ENCODE results near the gene SNU13. TPM values are rescaled to one million over a fixed set of nuclear protein-coding genes. Genes with fewer than 3 reads are reported as not detected.
"Not testable (repeated sequence)": the region's sequence is repeated elsewhere in the genome, so short reads cannot be mapped to it uniquely, and the experiment has no call there.

SNU13 gene
- total and polyA plus RNA-seq, 5 experiments from 2014 or later: 117 to 309 (median 226) TPM

DNA sequence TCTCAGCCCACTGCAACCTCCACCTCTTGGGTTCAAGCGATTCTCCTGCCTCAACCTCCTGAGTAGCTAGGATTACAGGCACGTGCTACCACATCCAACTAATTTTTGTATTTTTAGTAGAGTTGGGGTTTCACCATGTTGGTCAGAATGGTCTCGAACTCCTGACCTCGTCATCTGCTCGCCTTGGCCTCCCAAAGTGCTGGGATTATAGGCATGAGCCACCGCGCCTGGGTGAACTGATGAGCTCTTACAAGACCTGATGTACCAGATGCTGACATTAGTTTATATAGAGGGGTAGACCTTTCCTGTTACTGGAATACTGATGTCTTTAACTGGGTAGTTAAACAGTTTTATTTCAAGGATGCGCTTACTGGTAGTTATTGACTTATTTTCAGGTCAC, 54.1 kb downstream of the SNU13 start:
- not testable (repeated sequence) for H3K4me3 Mint-ChIP-seq, ATAC-seq, DNase-seq, H3K27me3 Mint-ChIP-seq, H3K9me3 Mint-ChIP-seq, H3K27ac Mint-ChIP-seq
- H3K36me3 Mint-ChIP-seq: peaks cover 0 to 81% (median 19%) of the 10 kb centered on the region in 3 donors
- POLR2A ChIA-PET: interaction anchor here (0.5 kb wide), 1 partner anchor 343 kb away, joined by 3 read pairs; no protein-coding TSS in a partner anchor
- H3K4me1 Mint-ChIP-seq: peaks cover 2 to 10% (median 5%) of the 10 kb centered on the region in 4 donors

DNA sequence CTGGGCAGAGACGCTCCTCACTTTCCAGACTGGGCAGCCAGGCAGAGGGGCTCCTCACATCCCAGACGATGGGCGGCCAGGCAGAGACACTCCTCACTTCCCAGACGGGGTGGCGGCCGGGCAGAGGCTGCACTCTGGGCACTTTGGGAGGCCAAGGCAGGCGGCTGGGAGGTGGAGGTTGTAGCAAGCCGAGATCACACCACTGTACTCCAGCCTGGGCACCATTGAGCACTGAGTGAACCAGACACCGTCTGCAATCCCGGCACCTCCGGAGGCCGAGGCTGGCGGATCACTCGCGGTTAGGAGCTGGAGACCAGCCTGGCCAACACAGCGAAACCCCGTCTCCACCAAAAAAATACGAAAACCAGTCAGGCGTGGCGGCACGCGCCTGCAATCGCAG, 57.1 kb downstream of the SNU13 start:
- Mint-ChIP-seq H3K27ac (peak overlapping the region in 1 of 10 donors; percentile 48), H3K36me3 (peaks cover 4 to 89% (median 25%) of the 10 kb centered on the region in 3 donors), H3K4me1 (peaks cover 10 to 28% (median 16%) of the 10 kb centered on the region in 4 donors)
- DNase-seq, H3K9me3 Mint-ChIP-seq, ATAC-seq, H3K27me3 Mint-ChIP-seq, POLR2A ChIA-PET, H3K4me3 Mint-ChIP-seq: not testable (repeated sequence)

DNA sequence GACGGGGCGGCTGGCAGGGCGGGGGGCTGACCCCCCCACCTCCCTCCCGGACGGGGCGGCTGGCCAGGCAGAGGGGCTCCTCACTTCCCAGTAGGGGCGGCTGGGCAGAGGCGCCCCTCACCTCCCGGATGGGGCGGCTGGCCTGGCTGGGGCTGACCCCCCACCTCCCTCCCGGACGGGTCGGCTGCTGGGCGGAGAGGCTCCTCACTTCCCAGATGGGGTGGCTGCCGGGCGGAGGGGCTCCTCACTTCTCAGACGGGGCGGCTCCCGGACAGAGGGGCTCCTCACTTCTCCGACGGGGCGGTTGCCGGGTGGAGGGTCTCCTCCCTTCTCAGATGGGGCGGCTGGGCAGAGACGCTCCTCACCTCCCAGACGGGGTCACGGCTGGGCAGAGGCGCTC, 57.6 kb downstream of the SNU13 start:
- H3K9me3 Mint-ChIP-seq, POLR2A ChIA-PET, ATAC-seq, DNase-seq, H3K27me3 Mint-ChIP-seq, H3K27ac Mint-ChIP-seq, H3K4me3 Mint-ChIP-seq: not testable (repeated sequence)
- peaks cover 10 to 28% (median 16%) of the 10 kb centered on the region in 4 donors for H3K4me1 Mint-ChIP-seq
- H3K36me3 Mint-ChIP-seq: peaks cover 4 to 87% (median 25%) of the 10 kb centered on the region in 3 donors

DNA sequence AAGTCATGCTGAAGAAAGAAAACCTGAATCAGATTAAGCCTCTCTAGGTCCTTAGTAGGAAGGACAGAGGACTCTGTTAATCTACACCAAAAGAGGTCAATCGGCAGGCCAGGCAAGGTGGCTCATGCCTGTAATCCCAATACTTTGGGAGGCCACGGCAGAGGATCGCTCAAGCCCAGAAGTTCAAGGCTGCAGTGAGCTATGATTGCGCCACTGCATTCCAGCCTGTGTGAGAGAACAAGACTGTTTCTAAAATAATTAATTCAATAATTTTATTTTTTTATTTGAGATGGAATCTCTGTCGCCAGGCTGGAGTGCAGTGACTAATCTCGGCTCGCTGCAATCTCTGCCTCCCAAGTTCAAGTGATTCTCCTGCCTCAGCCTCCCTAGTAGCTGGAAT, 63.1 kb downstream of the SNU13 start:
- DNase-seq: no peak
- H3K27me3 Mint-ChIP-seq: no peaks in the 10 kb centered on the region
- no peak for ATAC-seq
- H3K4me3 Mint-ChIP-seq: no peak overlapping the region
- H3K36me3 Mint-ChIP-seq: peaks cover 4 to 83% (median 20%) of the 10 kb centered on the region in 3 donors
- POLR2A ChIA-PET: no interaction called here
- H3K27ac Mint-ChIP-seq: no peak overlapping the region
- H3K9me3 Mint-ChIP-seq: peaks cover 0 to 2% (median 0%) of the 10 kb centered on the region in 9 donors
- H3K4me1 Mint-ChIP-seq: peaks cover 17 to 44% (median 32%) of the 10 kb centered on the region in 4 donors

Other genes with a start within 250 kb of the SNU13 start
- gene TOB2, start 242.1 kb downstream of the SNU13 start, total RNA-seq: 10 to 100 TPM; 26.2 to 26.4 TPM
- 10 to 100 TPM in 1 of 3 donors, 1 to 10 TPM in 2; 8.7 to 12.1 (median 9.0) TPM for gene TOB2, start 242.1 kb downstream of the SNU13 start, polyA plus RNA-seq
- gene PHF5A, start 220.2 kb downstream of the SNU13 start, total RNA-seq: 10 to 100 TPM; 34.0 to 35.8 TPM
- 10 to 100 TPM; 17.2 to 21.4 (median 17.9) TPM for gene PHF5A, start 220.2 kb downstream of the SNU13 start, polyA plus RNA-seq
- 10 to 100 TPM; 67.7 to 75.1 TPM for gene ACO2, start 219.8 kb downstream of the SNU13 start, total RNA-seq
- gene ACO2, start 219.8 kb downstream of the SNU13 start, polyA plus RNA-seq: 10 to 100 TPM; 64.2 to 91.9 (median 72.3) TPM
- gene POLR3H, start 144.4 kb downstream of the SNU13 start, total RNA-seq: 10 to 100 TPM; 50.5 to 54.6 TPM
- 10 to 100 TPM; 24.7 to 30.9 (median 27.6) TPM for gene POLR3H, start 144.4 kb downstream of the SNU13 start, polyA plus RNA-seq
- gene CSDC2, start 127.9 kb downstream of the SNU13 start, total RNA-seq: not detected
- gene CSDC2, start 127.9 kb downstream of the SNU13 start, polyA plus RNA-seq: not detected
- gene PMM1, start 99.0 kb downstream of the SNU13 start, total RNA-seq: 10 to 100 TPM; 30.9 to 32.3 TPM
- 10 to 100 TPM; 29.9 to 32.8 (median 32.4) TPM for gene PMM1, start 99.0 kb downstream of the SNU13 start, polyA plus RNA-seq
- 10 to 100 TPM; 25.8 to 29.3 TPM for gene DESI1, start 67.8 kb downstream of the SNU13 start, total RNA-seq
- 10 to 100 TPM in 2 of 3 donors, 1 to 10 TPM in 1; 7.5 to 13.9 (median 11.2) TPM for gene DESI1, start 67.8 kb downstream of the SNU13 start, polyA plus RNA-seq
- 100 to 1,000 TPM; 171 to 182 TPM for gene XRCC6, start 67.6 kb downstream of the SNU13 start, total RNA-seq
- 100 to 1,000 TPM; 436 to 513 (median 454) TPM for gene XRCC6, start 67.6 kb downstream of the SNU13 start, polyA plus RNA-seq
- gene MEI1, start 10.6 kb upstream of the SNU13 start, total RNA-seq: 10 to 100 TPM; 52.9 to 62.8 TPM
- gene MEI1, start 10.6 kb upstream of the SNU13 start, polyA plus RNA-seq: 100 to 1,000 TPM in 1 of 3 donors, 10 to 100 TPM in 2; 89.5 to 153 (median 98.3) TPM
- gene CCDC134, start 111.8 kb upstream of the SNU13 start, total RNA-seq: 10 to 100 TPM; 17.1 to 23.1 TPM
- gene CCDC134, start 111.8 kb upstream of the SNU13 start, polyA plus RNA-seq: 1 to 10 TPM; 3.5 to 5.6 (median 3.8) TPM
- gene SREBF2, start 144.2 kb upstream of the SNU13 start, total RNA-seq: 100 to 1,000 TPM; 106 TPM
- 10 to 100 TPM; 16.3 to 21.9 (median 18.2) TPM for gene SREBF2, start 144.2 kb upstream of the SNU13 start, polyA plus RNA-seq
- under 1 TPM in 1 of 2 experiments, not detected in 1; 0.44 TPM for gene SHISA8, start 226.2 kb upstream of the SNU13 start, total RNA-seq
- not detected for gene SHISA8, start 226.2 kb upstream of the SNU13 start, polyA plus RNA-seq
- gene TNFRSF13C, start 237.9 kb upstream of the SNU13 start, total RNA-seq: 10 to 100 TPM; 16.8 to 18.3 TPM
- gene TNFRSF13C, start 237.9 kb upstream of the SNU13 start, polyA plus RNA-seq: under 1 TPM; 0.29 to 0.82 (median 0.56) TPM

Data from naive thymus-derived CD8-positive, alpha-beta T cell (primary cell).